Mesangial cell (primary cell): ENCODE results near the gene CHIA. TPM values are rescaled to one million over a fixed set of nuclear protein-coding genes. Genes with fewer than 3 reads are reported as not detected.

Source experiments
- total RNA-seq: library from RNA; depleted of rRNA; stranded (reverse); fragments of >200 nt; gene quantifications from 2 replicates; pipeline ENCODE4 v1.2.3, GENCODE V29; 2015

Gene CHIA
- total RNA-seq = not detected in 2 replicates

GRCh38 chr1:111290630-111291029 lies at the start of gene CHIA:
Gene CHIA (plus strand): TSS chr1:111290851. CDS start chr1:111310468, 19,617 bp downstream.

Other genes with a start within 250 kb of the CHIA start
- gene DRAM2, start 150.8 kb upstream of the CHIA start, total RNA-seq = 29.0 and 42.5 TPM in 2 replicates
- gene CEPT1, start 150.6 kb upstream of the CHIA start, total RNA-seq = 17.9 and 18.7 TPM in 2 replicates
- gene DENND2D, start 90.2 kb upstream of the CHIA start, total RNA-seq = 5.4 and 8.5 TPM in 2 replicates
- not detected in 2 replicates for gene CHI3L2, start 63.1 kb upstream of the CHIA start, total RNA-seq
- 0.16 and 1.0 TPM in 2 replicates for gene OVGP1, start 136.9 kb downstream of the CHIA start, total RNA-seq
- gene WDR77, start 158.4 kb downstream of the CHIA start, total RNA-seq = 27.0 and 77.1 TPM in 2 replicates
- 193 and 228 TPM in 2 replicates for gene ATP5PB, start 158.6 kb downstream of the CHIA start, total RNA-seq
- under 0.01 TPM in 1 of 2 replicates, not detected in the other for gene C1orf162, start 183.1 kb downstream of the CHIA start, total RNA-seq
- not detected in 2 replicates for gene ADORA3, start 212.8 kb downstream of the CHIA start, total RNA-seq
- not detected in 2 replicates for gene TMIGD3, start 212.8 kb downstream of the CHIA start, total RNA-seq